ENCODE data around the gene SIPA1L3. TPM values are rescaled to one million over a fixed set of nuclear protein-coding genes. Genes with fewer than 3 reads are reported as not detected.

Gene SIPA1L3
- total RNA-seq, 1 donor from 2014 or later: 27.1 TPM

DNA sequence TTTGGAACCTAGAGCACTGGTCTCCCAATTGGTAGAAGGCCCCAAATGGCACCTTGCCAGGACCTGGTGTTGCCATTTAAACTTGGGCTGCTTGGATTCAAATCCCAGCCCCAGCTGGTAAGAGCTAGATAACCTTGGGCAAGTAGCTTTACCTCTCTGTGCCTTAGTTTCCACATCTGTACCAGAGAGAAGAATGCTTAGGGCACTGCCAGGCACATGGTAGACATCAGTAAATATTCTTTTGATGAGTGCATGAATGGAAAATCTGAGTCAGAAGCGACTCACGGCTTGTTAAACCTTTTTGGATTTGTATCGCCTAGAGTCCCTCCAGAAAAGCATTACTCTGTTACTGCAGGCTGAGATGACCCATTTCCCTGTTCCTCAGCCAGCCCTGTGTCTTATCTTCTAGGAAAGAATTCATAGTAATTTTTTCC lies 90.9 kb downstream of the SIPA1L3 start:
- DNase-seq (ENCODE audit: low spot score in 2 of 2): no peak
- TF ChIP-seq, protein P1, sequence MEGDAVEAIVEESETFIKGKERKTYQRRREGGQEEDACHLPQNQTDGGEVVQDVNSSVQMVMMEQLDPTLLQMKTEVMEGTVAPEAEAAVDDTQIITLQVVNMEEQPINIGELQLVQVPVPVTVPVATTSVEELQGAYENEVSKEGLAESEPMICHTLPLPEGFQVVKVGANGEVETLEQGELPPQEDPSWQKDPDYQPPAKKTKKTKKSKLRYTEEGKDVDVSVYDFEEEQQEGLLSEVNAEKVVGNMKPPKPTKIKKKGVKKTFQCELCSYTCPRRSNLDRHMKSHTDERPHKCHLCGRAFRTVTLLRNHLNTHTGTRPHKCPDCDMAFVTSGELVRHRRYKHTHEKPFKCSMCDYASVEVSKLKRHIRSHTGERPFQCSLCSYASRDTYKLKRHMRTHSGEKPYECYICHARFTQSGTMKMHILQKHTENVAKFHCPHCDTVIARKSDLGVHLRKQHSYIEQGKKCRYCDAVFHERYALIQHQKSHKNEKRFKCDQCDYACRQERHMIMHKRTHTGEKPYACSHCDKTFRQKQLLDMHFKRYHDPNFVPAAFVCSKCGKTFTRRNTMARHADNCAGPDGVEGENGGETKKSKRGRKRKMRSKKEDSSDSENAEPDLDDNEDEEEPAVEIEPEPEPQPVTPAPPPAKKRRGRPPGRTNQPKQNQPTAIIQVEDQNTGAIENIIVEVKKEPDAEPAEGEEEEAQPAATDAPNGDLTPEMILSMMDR (IDR thresholded peaks at IDR 0.05): no peak

GRCh38 chr19:37998801-37999308 lies 91.8 kb downstream of the SIPA1L3 start:
- H3K9me3 ChIP-seq: no peaks in the 10 kb centered on the region
- H3K27ac ChIP-seq: peak overlapping the region in 1 of 2 donors; percentile 36
- no peak overlapping the region for H3K4me3 ChIP-seq
- intact Hi-C loops (cut with DNase I): no loop called here
- no peaks in the 10 kb centered on the region for H3K36me3 ChIP-seq
- no peaks in the 10 kb centered on the region for H3K27me3 ChIP-seq
- no peak for DNase-seq (ENCODE audit: low spot score in 2 of 2)
- H3K4me1 ChIP-seq: peaks cover 0 to 9% of the 10 kb centered on the region in 2 donors
- TF ChIP-seq, protein P1 (IDR thresholded peaks at IDR 0.05): no peak

More for the DNA sequence above, 90.9 kb downstream of the SIPA1L3 start:
- Histone ChIP-seq H3K27ac (peak overlapping the region; percentile 27 to 39), H3K4me3 (no peak overlapping the region), H3K9me3 (no peaks in the 10 kb centered on the region), H3K4me1 (peaks cover 0 to 3% of the 10 kb centered on the region in 2 donors), H3K36me3 (no peaks in the 10 kb centered on the region), H3K27me3 (no peaks in the 10 kb centered on the region)
- intact Hi-C loops (cut with DNase I): no loop called here

DNA sequence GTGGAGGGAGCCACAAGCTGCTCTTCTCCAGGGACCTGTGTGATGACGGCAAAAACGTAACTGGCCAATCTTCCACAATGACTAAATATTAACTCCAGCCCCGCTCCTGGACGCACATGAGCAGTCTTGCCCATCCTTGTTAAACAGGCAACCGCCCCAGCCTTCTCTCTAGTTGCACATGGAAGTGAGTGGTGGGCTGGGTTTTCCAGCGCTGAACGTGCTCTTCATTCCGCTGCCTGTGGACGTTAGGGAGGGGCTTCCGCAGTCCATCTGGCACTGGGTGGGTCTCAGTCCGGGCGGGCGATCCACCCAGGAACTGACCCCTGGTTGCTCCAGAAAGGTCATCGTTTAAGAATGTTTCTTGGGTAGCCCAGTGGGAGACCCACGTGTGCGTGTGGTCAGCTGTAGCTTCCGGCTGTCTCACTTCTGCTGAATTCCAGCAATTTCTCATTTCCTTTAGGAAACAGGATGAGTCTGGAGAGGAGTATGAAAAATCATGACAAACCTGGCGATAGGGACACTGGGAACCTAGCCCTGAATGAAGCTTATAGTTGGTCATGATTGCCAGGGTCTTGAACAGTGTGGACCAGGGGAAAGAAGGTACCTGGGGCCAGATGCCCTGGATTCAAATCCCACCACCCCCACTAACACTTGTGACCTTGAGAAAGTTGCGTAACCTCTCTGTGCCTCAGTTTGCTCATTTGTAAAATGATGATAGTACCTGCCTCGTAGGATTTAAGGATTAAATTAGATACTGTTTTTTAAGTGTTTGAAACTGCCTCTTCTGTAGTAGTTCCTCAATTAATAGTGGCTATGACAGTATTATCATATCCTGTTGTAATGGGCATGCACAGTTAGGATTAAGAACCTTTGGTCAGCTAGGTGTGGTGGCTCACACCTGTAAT lies 92.6 kb downstream of the SIPA1L3 start:
- Histone ChIP-seq H3K9me3 (no peaks in the 10 kb centered on the region), H3K27ac (no peak overlapping the region), H3K36me3 (no peaks in the 10 kb centered on the region), H3K27me3 (no peaks in the 10 kb centered on the region), H3K4me3 (no peak overlapping the region), H3K4me1 (peaks cover 0 to 10% of the 10 kb centered on the region in 2 donors)
- intact Hi-C loops (cut with DNase I): loop anchor here (5.0 to 10.0 kb wide), 3 partner anchors 67 to 385 kb away; partner anchors contain the start of genes CATSPERG, GGN and SPRED3
- DNase-seq (ENCODE audit: low spot score in 2 of 2): peak in 1 of 2 donors; percentile 71
- TF ChIP-seq, protein P1 (IDR thresholded peaks at IDR 0.05): no peak

GRCh38 chr19:38001158-38001781 lies 94.3 kb downstream of the SIPA1L3 start:
- H3K36me3 ChIP-seq: no peaks in the 10 kb centered on the region
- H3K27me3 ChIP-seq: no peaks in the 10 kb centered on the region
- DNase-seq (ENCODE audit: low spot score in 2 of 2): no peak
- H3K27ac ChIP-seq: no peak overlapping the region
- TF ChIP-seq, protein P1 (IDR thresholded peaks at IDR 0.05): no peak
- intact Hi-C loops (cut with DNase I): loop anchor here (5.0 to 10.0 kb wide), 3 partner anchors 69 to 384 kb away; partner anchors contain the start of genes CATSPERG, GGN and SPRED3
- no peak overlapping the region for H3K4me3 ChIP-seq
- H3K9me3 ChIP-seq: no peaks in the 10 kb centered on the region
- peaks cover 0 to 18% of the 10 kb centered on the region in 2 donors for H3K4me1 ChIP-seq

DNA sequence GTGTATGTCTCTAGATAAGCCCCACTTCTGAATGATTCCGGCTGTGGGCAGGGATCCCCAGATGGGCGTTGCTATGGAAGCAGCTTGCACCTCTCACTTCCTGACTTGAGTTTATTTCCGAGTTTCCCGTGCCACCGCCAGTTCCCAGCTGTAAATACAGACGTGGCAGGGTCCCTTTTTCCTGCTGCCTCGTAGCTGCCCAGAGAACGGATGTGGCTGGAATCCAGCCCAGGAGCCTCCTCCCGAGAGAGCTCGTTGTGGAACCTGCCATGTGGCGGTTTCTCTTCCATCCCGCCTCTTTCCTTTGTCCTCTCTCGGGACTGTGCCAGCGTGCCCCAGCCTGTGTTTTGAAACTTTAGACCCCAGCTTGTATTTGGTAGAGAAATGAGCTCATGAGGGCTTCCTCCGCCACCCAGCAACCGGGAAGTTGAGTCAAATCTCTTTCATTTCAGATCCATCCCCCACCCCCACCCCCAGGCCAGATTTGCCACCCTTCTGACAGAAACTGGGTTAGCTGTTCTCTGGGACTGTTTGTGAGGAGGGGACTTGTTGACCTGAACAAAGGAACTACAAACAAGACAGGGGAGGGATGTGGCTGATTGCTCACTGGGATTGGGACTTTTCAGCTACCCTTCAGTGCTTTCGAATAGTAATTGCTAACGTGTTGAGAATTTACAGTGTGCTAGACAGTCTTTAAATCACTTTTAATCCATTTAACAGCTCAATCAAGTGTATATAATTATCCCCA lies 96.6 kb downstream of the SIPA1L3 start:
- Histone ChIP-seq H3K36me3 (no peaks in the 10 kb centered on the region), H3K9me3 (no peaks in the 10 kb centered on the region), H3K4me1 (peaks cover 0 to 18% of the 10 kb centered on the region in 2 donors), H3K4me3 (peak overlapping the region; percentile 54 to 62), H3K27ac (peak overlapping the region; percentile 81 to 83), H3K27me3 (no peaks in the 10 kb centered on the region)
- intact Hi-C loops (cut with DNase I): loop anchor here (1.0 to 10.0 kb wide), 4 partner anchors 71 to 381 kb away; partner anchors contain the start of genes CATSPERG, GGN, SIPA1L3 and SPRED3
- TF ChIP-seq, protein P1 (IDR thresholded peaks at IDR 0.05): no peak
- DNase-seq (ENCODE audit: low spot score in 2 of 2): peak in 1 of 2 donors; percentile 82
